ENCODE measurements around the gene MTG2. TPM values are rescaled to one million over a fixed set of nuclear protein-coding genes. Genes with fewer than 3 reads are reported as not detected.
A peak's percentile ranks its signal among the peaks of the same experiment; 100 is the strongest.

MTG2 gene
- total and polyA plus RNA-seq, 2 of the 8 experiments (the other 6 are each of a cell fraction or from before 2014, with no cell fraction given), result 14.4 to 22.8 TPM

DNA sequence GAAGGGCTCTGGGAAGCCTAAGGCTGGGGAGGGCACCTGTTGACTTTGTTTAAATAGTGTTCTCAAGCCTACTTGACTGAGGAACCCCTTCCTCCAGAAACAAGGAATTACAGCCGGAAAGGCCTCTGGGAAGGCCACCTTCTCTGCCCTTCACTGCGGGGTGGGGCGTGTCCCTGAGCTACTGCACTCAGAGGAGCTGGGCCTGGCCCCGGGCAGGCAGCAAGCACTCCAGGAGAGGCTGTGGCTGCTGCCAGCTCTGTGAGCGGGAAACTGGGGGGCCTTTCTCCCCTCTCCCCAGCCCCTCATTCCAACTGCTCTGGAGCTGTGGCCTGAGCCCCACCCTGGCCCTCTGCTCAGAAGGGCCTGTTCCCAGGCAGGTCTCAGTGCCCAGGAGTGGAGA is 51.5 kb downstream of the MTG2 start:
- no peak overlapping the region for H2BK20ac ChIP-seq (ENCODE audit: low read length)
- H3K23ac ChIP-seq (ENCODE audit: insufficient read length), result no peak overlapping the region
- peaks cover 13% of the 10 kb centered on the region for H3K23me2 ChIP-seq (ENCODE audit: low read depth, low read length)
- H2AFZ ChIP-seq (ENCODE audit: low read length), result no peak overlapping the region
- peaks cover 0 to 2% of the 10 kb centered on the region in 2 experiments; a peak in 1 of 4 replicates for H3K9me3 ChIP-seq (ENCODE audit: insufficient read depth in 2 of 2, low read depth in 1 of 2, low read length in 1 of 2)
- WGBS, 2 experiments (ENCODE audit: extremely low coverage in 1 of 2, insufficient coverage in 1 of 2, insufficient read length in 1 of 2, insufficient replicate concordance in 2 of 2, low coverage in 1 of 2, low lambda C conversion rate in 2 of 2, missing lambda C conversion rate in 1 of 2), result 90% methylated on average over 4 of the region's 5 CpGs; no CpG with 5 or more reads in 1 of the 2 experiments
- no peak overlapping the region for H3K4me3 ChIP-seq (ENCODE audit: extremely low read depth in 1 of 4, insufficient read depth in 2 of 4, low read depth in 3 of 4, low read length in 4 of 4)
- TF ChIP-seq JUND (IDR thresholded peaks at IDR 0.05; ENCODE audit: low read length) (no peak), SIX5 (IDR thresholded peaks at IDR 0.05; ENCODE audit: low read depth, low read length) (no peak), SIRT6 (IDR thresholded peaks at IDR 0.05; ENCODE audit: low read length) (no peak), BCL11A (IDR thresholded peaks at IDR 0.05; ENCODE audit: low read depth in 2 of 2, low read length in 2 of 2) (no peak), YY1 (IDR thresholded peaks at IDR 0.05; ENCODE audit: low read depth, low read length) (no peak), POU5F1 (IDR thresholded peaks at IDR 0.05; ENCODE audit: low read depth, low read length) (no peak), SAP30 (IDR thresholded peaks at IDR 0.05; ENCODE audit: insufficient read depth, insufficient replicate concordance, low read length) (no peak), HDAC6 (IDR thresholded peaks at IDR 0.05; ENCODE audit: low read depth, low read length) (no peak), NRF1 (IDR thresholded peaks at IDR 0.05; ENCODE audit: low read depth, low read length) (no peak), SUZ12 (IDR thresholded peaks at IDR 0.05; ENCODE audit: low read length) (no peak), KDM5A (IDR thresholded peaks at IDR 0.05; ENCODE audit: low read length) (no peak), PHF8 (conservative IDR thresholded peaks at IDR 0.05; ENCODE audit: low read depth, low read length) (no peak)
- TF ChIP-seq, protein P1, sequence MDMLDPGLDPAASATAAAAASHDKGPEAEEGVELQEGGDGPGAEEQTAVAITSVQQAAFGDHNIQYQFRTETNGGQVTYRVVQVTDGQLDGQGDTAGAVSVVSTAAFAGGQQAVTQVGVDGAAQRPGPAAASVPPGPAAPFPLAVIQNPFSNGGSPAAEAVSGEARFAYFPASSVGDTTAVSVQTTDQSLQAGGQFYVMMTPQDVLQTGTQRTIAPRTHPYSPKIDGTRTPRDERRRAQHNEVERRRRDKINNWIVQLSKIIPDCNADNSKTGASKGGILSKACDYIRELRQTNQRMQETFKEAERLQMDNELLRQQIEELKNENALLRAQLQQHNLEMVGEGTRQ (IDR thresholded peaks at IDR 0.05; ENCODE audit: low read length), result no peak
- no peak overlapping the region for H2BK12ac ChIP-seq (ENCODE audit: low read depth, low read length)
- DNase-seq (ENCODE audit: low read depth in 1 of 2, low spot score in 2 of 2), result no peak
- H2AK5ac ChIP-seq (ENCODE audit: low read depth, low read length), result no peak overlapping the region
- FAIRE-seq, result no peak
- H4K91ac ChIP-seq (replicated peaks; ENCODE audit: insufficient read length, low read length), result no peak overlapping the region
- H3K4ac ChIP-seq (replicated peaks; ENCODE audit: insufficient read length, low read depth, low read length), result no peak overlapping the region
- no peak overlapping the region for H3K56ac ChIP-seq (replicated peaks; ENCODE audit: insufficient read length, low read depth, low read length)
- CTCF ChIA-PET (ENCODE audit: partially characterized antibody), result interaction anchor here (1.3 to 1.8 kb wide), 3 partner anchors 11 to 26 kb away, joined by 3 to 7 read pairs (median 4); no protein-coding TSS in a partner anchor
- H3K27ac ChIP-seq (ENCODE audit: low read depth, low read length), result no peak overlapping the region
- no peak overlapping the region for H2BK15ac ChIP-seq (ENCODE audit: low read length)
- H3K9ac ChIP-seq (replicated peaks in 1 of 4; ENCODE audit: extremely low read depth in 1 of 4, low read depth in 3 of 4, low read length in 3 of 4), result no peak overlapping the region
- peaks cover 0 to 5% of the 10 kb centered on the region in 2 experiments; a peak in 1 of 4 replicates for H3K79me2 ChIP-seq (ENCODE audit: control insufficient read depth in 1 of 2, insufficient read depth in 2 of 2, low read length in 2 of 2)
- H4K5ac ChIP-seq (ENCODE audit: insufficient read length, low read depth, low read length), result no peak overlapping the region
- no peak overlapping the region for H3K18ac ChIP-seq (ENCODE audit: extremely low read depth, low read length)
- H2BK120ac ChIP-seq (replicated peaks; ENCODE audit: low read depth, low read length), result no peak overlapping the region
- POLR2A ChIA-PET (ENCODE audit: partially characterized antibody), result interaction anchor here (1.7 kb wide), 1 partner anchor 15 kb away, joined by 3 read pairs; no protein-coding TSS in a partner anchor
- H3K36me3 ChIP-seq (ENCODE audit: control insufficient read depth in 2 of 4, insufficient read depth in 4 of 4, low read length in 3 of 4), result no peaks in the 10 kb centered on the region
- peaks cover 0 to 9% of the 10 kb centered on the region in 2 experiments for H4K20me1 ChIP-seq (replicated peaks in 1 of 2; ENCODE audit: control insufficient read depth in 1 of 2, insufficient read depth in 2 of 2, low read length in 2 of 2)
- peaks cover 0 to 6% (median 5%) of the 10 kb centered on the region in 4 experiments; a peak in 3 of 7 replicates for H3K4me1 ChIP-seq (replicated peaks in 1 of 4; ENCODE audit: control insufficient read depth in 3 of 4, insufficient read depth in 4 of 4, low read length in 3 of 4)
- no peak overlapping the region for H3K14ac ChIP-seq (ENCODE audit: insufficient read length)
- H3K79me1 ChIP-seq (ENCODE audit: low read depth, low read length), result 0 out of 2 replicates have a peak, but pooled peaks cover 3% of the 10 kb centered on the region
- H2BK5ac ChIP-seq (ENCODE audit: low read depth, low read length), result no peak overlapping the region
- peaks cover 0 to 3% (median 0%) of the 10 kb centered on the region in 4 experiments; a peak in 1 of 7 replicates for H3K27me3 ChIP-seq (replicated peaks in 1 of 4; ENCODE audit: control insufficient read depth in 3 of 4, extremely low read depth in 1 of 4, insufficient read depth in 3 of 4, low read length in 3 of 4)
- H3K4me2 ChIP-seq (ENCODE audit: insufficient read depth in 1 of 2, low read depth in 2 of 2, low read length in 2 of 2), result no peak overlapping the region
- H4K8ac ChIP-seq (ENCODE audit: extremely low read depth, insufficient read depth, low read length), result peak overlapping the region; percentile 15; the same call in 1 of the 2 replicates
